ENCODE measurements around the gene PADI4.

Gene PADI4, protein sequence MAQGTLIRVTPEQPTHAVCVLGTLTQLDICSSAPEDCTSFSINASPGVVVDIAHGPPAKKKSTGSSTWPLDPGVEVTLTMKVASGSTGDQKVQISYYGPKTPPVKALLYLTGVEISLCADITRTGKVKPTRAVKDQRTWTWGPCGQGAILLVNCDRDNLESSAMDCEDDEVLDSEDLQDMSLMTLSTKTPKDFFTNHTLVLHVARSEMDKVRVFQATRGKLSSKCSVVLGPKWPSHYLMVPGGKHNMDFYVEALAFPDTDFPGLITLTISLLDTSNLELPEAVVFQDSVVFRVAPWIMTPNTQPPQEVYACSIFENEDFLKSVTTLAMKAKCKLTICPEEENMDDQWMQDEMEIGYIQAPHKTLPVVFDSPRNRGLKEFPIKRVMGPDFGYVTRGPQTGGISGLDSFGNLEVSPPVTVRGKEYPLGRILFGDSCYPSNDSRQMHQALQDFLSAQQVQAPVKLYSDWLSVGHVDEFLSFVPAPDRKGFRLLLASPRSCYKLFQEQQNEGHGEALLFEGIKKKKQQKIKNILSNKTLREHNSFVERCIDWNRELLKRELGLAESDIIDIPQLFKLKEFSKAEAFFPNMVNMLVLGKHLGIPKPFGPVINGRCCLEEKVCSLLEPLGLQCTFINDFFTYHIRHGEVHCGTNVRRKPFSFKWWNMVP

GRCh38 chr1:17307946-17308345 lies at the start of gene PADI4:
PADI4 (plus strand) TSS chr1:17308197; CDS start chr1:17308223, 26 bp downstream.
- no peak for ATAC-seq

DNA sequence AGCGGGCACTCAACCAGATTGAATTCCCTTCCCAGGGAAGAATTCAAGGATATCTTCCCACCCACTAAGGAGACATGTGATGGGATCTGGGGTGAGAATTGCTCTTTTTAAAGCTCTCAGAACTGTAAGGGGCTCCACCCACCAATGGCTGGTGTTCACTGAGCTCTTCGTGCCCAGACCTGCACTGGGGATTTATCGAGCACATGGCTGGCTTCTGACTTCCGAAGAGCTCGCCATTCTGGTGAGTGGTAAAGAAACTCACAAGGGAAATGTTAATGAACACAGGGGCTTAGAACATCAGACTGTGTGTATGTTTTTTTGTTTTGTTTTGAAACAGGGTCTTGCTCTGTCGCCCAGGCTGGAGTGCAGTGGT lies 49.3 kb upstream of the PADI4 start:
- no peak for ATAC-seq

DNA sequence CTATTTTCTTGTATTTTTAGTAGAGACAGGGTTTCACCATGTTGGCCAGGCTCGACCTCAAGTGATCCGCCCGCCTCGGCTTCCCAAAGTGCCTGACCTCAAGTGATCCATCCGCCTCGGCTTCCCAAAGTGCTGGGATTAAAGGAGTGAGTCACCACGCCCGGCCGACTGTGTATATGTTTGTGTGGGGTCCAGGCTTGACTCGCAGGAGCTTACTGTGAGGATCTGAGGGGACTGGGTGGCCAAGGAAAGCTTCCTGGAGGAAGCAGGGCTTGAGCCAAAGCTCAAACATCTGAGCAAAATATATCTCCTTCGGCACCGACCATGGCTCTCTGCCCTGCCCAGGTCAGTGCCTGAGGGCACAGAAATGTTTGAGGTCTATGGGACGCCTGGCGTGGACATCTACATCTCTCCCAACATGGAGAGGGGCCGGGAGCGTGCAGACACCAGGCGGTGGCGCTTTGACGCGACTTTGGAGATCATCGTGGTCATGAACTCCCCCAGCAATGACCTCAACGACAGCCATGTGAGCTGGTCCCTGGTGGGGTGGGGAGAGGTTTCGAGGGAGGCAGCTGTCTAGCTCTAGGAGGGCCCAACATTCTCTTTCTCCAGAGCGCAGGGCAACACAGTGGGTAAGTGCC lies 48.6 kb upstream of the PADI4 start:
- no peak for ATAC-seq

DNA sequence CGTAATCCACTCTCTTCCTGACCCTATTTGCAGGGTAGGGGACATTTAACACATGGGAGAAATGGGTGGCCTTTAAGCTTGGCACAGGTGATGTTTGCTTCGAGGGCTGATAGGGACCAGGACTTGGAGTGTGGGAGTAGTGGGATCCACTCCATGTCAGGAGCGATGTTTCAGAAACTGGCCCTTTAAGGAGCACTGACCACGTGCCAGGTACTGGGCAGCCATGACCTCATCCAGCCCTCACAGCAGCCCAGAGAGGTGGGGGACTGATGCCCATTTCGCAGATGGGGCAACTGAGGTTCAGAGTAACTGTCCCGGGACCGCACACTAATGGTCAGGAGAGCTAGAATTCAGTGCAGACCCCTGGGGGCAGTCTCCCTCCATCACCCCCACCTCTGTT lies 47.7 kb upstream of the PADI4 start:
- ATAC-seq = no peak

- no peak for ATAC-seq
Observed at GRCh38 chr1:17260738-17261137, 47.3 kb upstream of the PADI4 start.

DNA sequence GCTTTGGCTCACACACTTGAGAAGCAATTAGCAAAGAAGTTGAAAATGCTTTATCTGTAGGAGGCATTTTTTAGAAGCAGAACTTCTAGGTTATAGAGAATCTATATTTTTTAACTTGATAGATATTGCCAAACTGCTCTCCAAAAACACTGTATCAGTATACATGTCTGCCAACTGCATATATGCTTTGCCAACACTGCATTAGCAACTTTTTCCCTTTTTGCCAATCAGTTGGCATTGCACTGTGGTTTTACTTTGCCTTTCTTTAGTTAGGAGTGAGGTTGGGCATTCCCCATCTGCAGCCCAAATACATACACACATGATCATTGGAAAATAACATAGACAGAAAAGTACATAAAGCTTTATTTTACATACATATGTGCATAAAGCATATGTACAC lies 44.1 kb upstream of the PADI4 start:
- ATAC-seq = no peak

DNA sequence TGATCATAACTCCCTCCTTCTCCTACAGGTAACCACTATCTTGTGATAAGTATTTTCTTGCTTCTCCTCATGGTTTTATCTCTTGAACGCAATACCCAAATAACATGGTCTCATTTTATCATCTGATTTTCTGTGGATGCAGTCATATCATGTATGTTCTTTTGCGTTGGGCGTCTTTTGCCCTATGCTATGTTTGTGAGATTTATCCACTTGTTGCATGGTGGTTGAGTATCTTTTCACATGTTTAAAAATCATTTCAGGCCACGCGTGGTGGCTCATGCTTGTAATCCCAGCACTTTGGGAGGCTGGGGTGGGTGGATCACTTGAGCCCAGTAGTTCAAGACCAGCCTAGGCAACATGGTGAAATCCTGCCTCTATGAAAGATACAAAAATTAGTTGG lies 43.5 kb upstream of the PADI4 start:
- ATAC-seq = no peak

- no peak for ATAC-seq
Observed at GRCh38 chr1:17265162-17265561, 42.8 kb upstream of the PADI4 start.

DNA sequence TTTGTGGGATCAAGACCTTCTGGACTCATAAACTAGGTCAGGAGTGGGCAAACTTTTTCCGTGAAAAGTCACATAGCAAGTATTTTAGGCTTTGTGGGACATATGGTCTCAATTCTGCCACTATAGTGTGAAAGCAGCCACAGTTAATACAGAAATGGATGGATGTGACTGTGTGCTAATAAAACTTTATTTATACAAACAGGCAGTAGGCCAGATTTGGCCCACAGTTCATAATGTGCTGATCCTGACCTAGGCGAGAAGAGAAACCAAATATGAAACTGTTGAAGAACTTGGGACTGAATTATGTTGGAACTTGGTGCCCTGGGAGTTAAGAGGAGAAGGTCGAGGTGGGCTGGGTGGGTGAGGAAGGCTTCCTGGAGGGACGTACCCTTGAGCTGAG lies 42.0 kb upstream of the PADI4 start:
- ATAC-seq = no peak

GRCh38 chr1:17270891-17271765 lies 36.9 kb upstream of the PADI4 start:
- ATAC-seq = no peak

DNA sequence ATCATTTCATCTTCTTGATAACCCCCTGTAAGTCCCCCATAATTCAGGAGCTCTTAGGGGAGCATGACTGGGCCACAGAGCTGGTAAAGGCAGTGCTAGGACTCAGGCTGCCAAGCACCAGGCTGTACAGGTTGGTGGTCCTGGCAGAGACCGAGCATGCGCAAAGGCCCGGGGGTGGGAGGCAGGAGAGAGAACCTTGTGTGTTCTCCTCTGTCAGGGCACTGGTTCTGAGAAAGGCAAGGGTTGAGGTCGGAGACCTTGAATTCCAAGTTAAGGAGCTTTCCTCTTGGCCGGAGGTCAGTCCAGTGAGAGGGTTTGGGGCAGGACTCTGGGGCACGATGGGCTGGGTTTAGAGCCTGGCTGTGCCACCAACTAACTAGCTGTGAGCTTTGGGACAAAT lies 35.9 kb upstream of the PADI4 start:
- no peak for ATAC-seq

DNA sequence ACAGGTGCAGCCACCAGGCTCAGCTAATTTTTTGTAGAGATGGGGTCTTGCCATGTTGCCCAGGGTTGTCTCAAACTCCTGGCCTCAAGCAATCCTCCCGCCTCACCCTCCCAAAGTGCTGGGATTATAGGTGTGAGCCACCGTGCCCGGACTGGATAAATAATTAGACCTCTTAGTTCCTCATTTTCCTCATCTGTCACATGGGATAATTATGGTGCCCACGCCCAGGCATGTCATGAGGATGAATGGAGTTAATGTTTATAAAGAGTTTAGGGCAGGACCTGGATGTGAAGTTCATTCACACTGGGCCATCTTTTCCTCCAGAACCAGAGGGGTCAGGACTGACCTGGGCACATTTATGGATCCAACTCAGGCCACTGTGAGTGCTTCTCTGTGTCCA lies 35.4 kb upstream of the PADI4 start:
- no peak for ATAC-seq

DNA sequence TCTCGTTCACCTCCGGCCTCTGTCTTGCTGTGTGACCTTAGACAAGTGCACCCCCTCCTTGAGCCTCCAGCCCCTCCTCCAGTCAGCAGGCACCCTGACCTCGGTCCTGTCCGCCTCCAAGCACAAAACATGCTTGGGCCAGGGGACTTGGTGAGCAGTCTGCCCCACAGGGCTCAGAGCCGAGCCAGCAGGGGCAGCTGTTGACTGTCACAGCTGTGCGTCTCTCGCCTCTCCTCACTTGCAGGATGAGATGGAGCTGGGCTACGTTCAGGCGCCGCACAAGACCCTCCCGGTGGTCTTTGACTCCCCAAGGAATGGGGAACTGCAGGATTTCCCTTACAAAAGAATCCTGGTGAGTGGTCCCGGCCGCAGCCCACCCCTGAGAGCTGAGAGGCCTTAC lies 34.9 kb upstream of the PADI4 start:
- ATAC-seq = no peak

GRCh38 chr1:17274186-17275170 lies 33.5 kb upstream of the PADI4 start:
- ATAC-seq = no peak

- ATAC-seq = no peak
Observed at GRCh38 chr1:17276568-17276967, 31.4 kb upstream of the PADI4 start.

- no peak for ATAC-seq
Observed at GRCh38 chr1:17277511-17278159, 30.4 kb upstream of the PADI4 start.

- ATAC-seq = no peak
Observed at GRCh38 chr1:17278996-17279830, 28.8 kb upstream of the PADI4 start.

DNA sequence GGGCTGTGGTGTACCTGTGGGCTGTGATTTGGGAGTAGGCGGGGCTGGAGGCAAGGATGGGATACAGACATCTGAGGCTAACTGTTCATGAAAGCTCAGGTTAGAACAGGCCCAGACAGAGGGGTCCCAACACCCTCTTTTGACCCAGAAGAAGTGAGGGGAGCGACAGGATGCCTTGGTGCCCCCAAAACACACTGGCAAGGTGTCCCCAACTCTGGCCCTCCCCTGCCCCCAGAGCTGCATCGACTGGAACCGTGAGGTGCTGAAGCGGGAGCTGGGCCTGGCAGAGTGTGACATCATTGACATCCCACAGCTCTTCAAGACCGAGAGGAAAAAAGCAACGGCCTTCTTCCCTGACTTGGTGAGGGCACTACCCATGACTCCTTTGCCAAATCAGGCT lies 27.6 kb upstream of the PADI4 start:
- no peak for ATAC-seq

GRCh38 chr1:17280894-17281293 lies 27.1 kb upstream of the PADI4 start:
- no peak for ATAC-seq

- ATAC-seq = no peak
Observed at GRCh38 chr1:17281775-17282181, 26.2 kb upstream of the PADI4 start.
